Esophagus squamous epithelium (tissue), 5 donors: ENCODE results near the gene EMSY. TPM values are rescaled to one million over a fixed set of nuclear protein-coding genes. Genes with fewer than 3 reads are reported as not detected.

Experiments
- DNase-seq: peaks from one replicate; lab custom pipeline; 2025; lab: John Stamatoyannopoulos, UW
- H3K27ac ChIP-seq, 4 donors: fragments of 200-600 bp; sonication (generic); one replicate each; pipeline ENCODE4 v1.5.1; 2016 to 2019; ENCODE audit warnings: mild to moderate bottlenecking in 1 of 4
- H3K27me3 ChIP-seq, 4 donors: fragments of 200-600 bp; sonication (generic); 1 replicate in 3 of 4; 2 replicates in 1 of 4; pipeline versions ENCODE4 v1.5.1 to v1.6.0; 2017 to 2021; ENCODE audit warnings: antibody characterized with exemption in 1 of 4
- H3K36me3 ChIP-seq, 3 donors: fragments of 200-600 bp; sonication (generic); one replicate each; pipeline ENCODE4 v1.5.1; 2016 to 2019
- H3K4me1 ChIP-seq, 3 donors: fragments of 200-600 bp; sonication (generic); one replicate each; pipeline ENCODE4 v1.5.1; 2017 to 2019
- H3K4me3 ChIP-seq, 4 donors: fragments of 200-600 bp; sonication (generic); 1 replicate in 3 of 4; 2 replicates in 1 of 4; pipeline ENCODE4 v1.5.1; 2016 to 2019; ENCODE audit warnings: mild to moderate bottlenecking in 2 of 4, moderate library complexity in 1 of 4
- H3K9me3 ChIP-seq, 3 donors: fragments of 200-600 bp; sonication (generic); one replicate each; pipeline ENCODE4 v1.5.1; 2016 to 2019
- CTCF ChIP-seq, 6 experiments: fragments of 450-650 bp in 4 of 6; fragments of 200-600 bp in 2 of 6; sonication (generic) in 2 of 6; IDR thresholded peaks; one replicate each; pipeline ENCODE4 v1.5.1; 2016 to 2019; ENCODE audit warnings: antibody characterized with exemption in 6 of 6, mild to moderate bottlenecking in 4 of 6, moderate library complexity in 4 of 6
- POLR2A ChIP-seq, 4 donors: fragments of 450-650 bp; IDR thresholded peaks; one replicate each; pipeline ENCODE4 v1.6.1; 2017; ENCODE audit warnings: antibody characterized with exemption in 4 of 4, mild to moderate bottlenecking in 4 of 4, moderate library complexity in 3 of 4
- WGBS, 2 donors: methylation state at CpG; one replicate each; pipeline ENCODE4 v1.1.5; 2018; 5-methylcytosine and 5-hydroxymethylcytosine counted together
- intact Hi-C: fragments of 100-400 bp; cut with DNase I; formaldehyde crosslinking; loops from one replicate; pipeline ENCODE4 v1.15.0; 2022
- total RNA-seq, 4 donors: library from RNA; depleted of rRNA; stranded (reverse); fragments of >200 nt; gene quantifications; one replicate each; pipeline ENCODE4 v1.1.0, GENCODE V29; 2016
- donor health status: DM: yes; HTN: yes; CAD: no.

EMSY gene
- total RNA-seq, 4 donors from 2014 or later, result 10.0 to 31.0 (median 22.3) TPM

- Histone ChIP-seq H3K9me3 (no peaks in the 10 kb centered on the region), H3K27me3 (no peaks in the 10 kb centered on the region), H3K27ac (no peak overlapping the region), H3K4me1 (peaks cover 0 to 26% (median 8%) of the 10 kb centered on the region in 3 donors), H3K4me3 (no peak overlapping the region), H3K36me3 (peaks cover 0 to 66% (median 4%) of the 10 kb centered on the region in 3 donors)
- no peak for TF ChIP-seq CTCF (IDR thresholded peaks at IDR 0.05)
- TF ChIP-seq POLR2A (IDR thresholded peaks at IDR 0.05), result no peak
- intact Hi-C loops, result no loop called here
- no peak for DNase-seq
- 69 to 93% methylated on average over 2 of the region's 2 CpGs for WGBS, 2 donors
Observed at GRCh38 chr11:76526878-76527277, 82.1 kb downstream of the EMSY start.

GRCh38 chr11:76542436-76542835, 97.6 kb downstream of the EMSY start:
- 83 to 91% methylated on average over 2 of the region's 2 CpGs for WGBS, 2 donors

GRCh38 chr11:76543006-76543703, 98.3 kb downstream of the EMSY start:
- 87 to 92% methylated on average over 6 to 7 of the region's 7 CpGs for WGBS, 2 donors
- no peak for DNase-seq
- TF ChIP-seq CTCF (IDR thresholded peaks at IDR 0.05), result no peak
- TF ChIP-seq POLR2A (IDR thresholded peaks at IDR 0.05), result no peak
- Histone ChIP-seq H3K36me3 (peaks cover 10 to 94% (median 10%) of the 10 kb centered on the region in 3 donors), H3K4me3 (no peak overlapping the region), H3K9me3 (no peaks in the 10 kb centered on the region), H3K4me1 (no peaks in the 10 kb centered on the region), H3K27me3 (no peaks in the 10 kb centered on the region), H3K27ac (no peak overlapping the region)
- intact Hi-C loops, result no loop called here

More at GRCh38 chr11:76542436-76542835, 97.6 kb downstream of the EMSY start:
- no peak for DNase-seq
- Histone ChIP-seq H3K36me3 (peaks cover 10 to 94% (median 15%) of the 10 kb centered on the region in 3 donors), H3K4me3 (no peak overlapping the region), H3K9me3 (no peaks in the 10 kb centered on the region), H3K4me1 (no peaks in the 10 kb centered on the region), H3K27me3 (no peaks in the 10 kb centered on the region), H3K27ac (no peak overlapping the region)
- intact Hi-C loops, result no loop called here
- TF ChIP-seq CTCF (IDR thresholded peaks at IDR 0.05) (no peak), POLR2A (IDR thresholded peaks at IDR 0.05) (no peak)

- intact Hi-C loops, result loop anchor here (10.0 kb wide), 1 partner anchor 124 kb away; the partner anchor contains the start of gene LRRC32
- no peak overlapping the region for H3K27ac ChIP-seq
- WGBS, 2 donors, result 69% methylated on average over 7 of the region's 7 CpGs
Observed at GRCh38 chr11:76550781-76551180, 106.0 kb downstream of the EMSY start.

More at GRCh38 chr11:76550781-76551180, 106.0 kb downstream of the EMSY start:
- Histone ChIP-seq H3K4me3 (no peak overlapping the region), H3K36me3 (peaks cover 0 to 45% (median 0%) of the 10 kb centered on the region in 3 donors), H3K4me1 (peaks cover 0 to 4% (median 0%) of the 10 kb centered on the region in 3 donors), H3K9me3 (no peaks in the 10 kb centered on the region), H3K27me3 (no peaks in the 10 kb centered on the region)
- no peak for TF ChIP-seq CTCF (IDR thresholded peaks at IDR 0.05)
- TF ChIP-seq POLR2A (IDR thresholded peaks at IDR 0.05), result no peak
- DNase-seq, result no peak
